ENCODE measurements around the gene BRD4. TPM values are rescaled to one million over a fixed set of nuclear protein-coding genes. Genes with fewer than 3 reads are reported as not detected.
A peak's percentile ranks its signal among the peaks of the same experiment; 100 is the strongest.

Gene BRD4
- total RNA-seq, 1 donor from 2014 or later, result 153 TPM

GRCh38 chr19:15290166-15290565 lies 42.2 kb downstream of the BRD4 start:
- Mint-ChIP-seq H3K4me1 (peaks cover 71% of the 10 kb centered on the region), H3K27ac (no peak overlapping the region)

GRCh38 chr19:15289673-15290072 lies 42.7 kb downstream of the BRD4 start:
- no peak for DNase-seq (ENCODE audit: low spot score in 2 of 2, unreplicated experiment in 2 of 2)
- H3K9me3 Mint-ChIP-seq, result no peaks in the 10 kb centered on the region
- no peak for TF ChIP-seq CTCF (IDR thresholded peaks at IDR 0.05; ENCODE audit: unreplicated experiment)
- peak overlapping the region; percentile 47 for H3K27ac Mint-ChIP-seq
- no peaks in the 10 kb centered on the region for H3K27me3 Mint-ChIP-seq (ENCODE audit: low read depth)
- H3K36me3 Mint-ChIP-seq, result no peaks in the 10 kb centered on the region
- no peak overlapping the region for H3K4me3 Mint-ChIP-seq
- peaks cover 71% of the 10 kb centered on the region for H3K4me1 Mint-ChIP-seq

More at GRCh38 chr19:15290166-15290565, 42.2 kb downstream of the BRD4 start:
- no peaks in the 10 kb centered on the region for H3K27me3 Mint-ChIP-seq (ENCODE audit: low read depth)
- DNase-seq (ENCODE audit: low spot score in 2 of 2, unreplicated experiment in 2 of 2), result no peak
- H3K9me3 Mint-ChIP-seq, result no peaks in the 10 kb centered on the region
- H3K36me3 Mint-ChIP-seq, result no peaks in the 10 kb centered on the region
- no peak for TF ChIP-seq CTCF (IDR thresholded peaks at IDR 0.05; ENCODE audit: unreplicated experiment)
- no peak overlapping the region for H3K4me3 Mint-ChIP-seq

GRCh38 chr19:15288146-15288963 lies 44.0 kb downstream of the BRD4 start:
- no peaks in the 10 kb centered on the region for H3K36me3 Mint-ChIP-seq
- H3K27me3 Mint-ChIP-seq (ENCODE audit: low read depth), result no peaks in the 10 kb centered on the region
- DNase-seq (ENCODE audit: low spot score in 2 of 2, unreplicated experiment in 2 of 2), result no peak
- peak overlapping the region; percentile 82 for H3K27ac Mint-ChIP-seq
- H3K4me1 Mint-ChIP-seq, result peaks cover 71% of the 10 kb centered on the region
- TF ChIP-seq CTCF (IDR thresholded peaks at IDR 0.05; ENCODE audit: unreplicated experiment), result no peak
- no peak overlapping the region for H3K4me3 Mint-ChIP-seq
- no peaks in the 10 kb centered on the region for H3K9me3 Mint-ChIP-seq

- no peak for DNase-seq (ENCODE audit: low spot score in 2 of 2, unreplicated experiment in 2 of 2)
- Mint-ChIP-seq H3K27me3 (ENCODE audit: low read depth) (no peaks in the 10 kb centered on the region), H3K4me1 (peaks cover 72% of the 10 kb centered on the region), H3K36me3 (no peaks in the 10 kb centered on the region), H3K9me3 (no peaks in the 10 kb centered on the region), H3K27ac (peak overlapping the region; percentile 82), H3K4me3 (no peak overlapping the region)
- no peak for TF ChIP-seq CTCF (IDR thresholded peaks at IDR 0.05; ENCODE audit: unreplicated experiment)
These were observed 44.8 kb downstream of the BRD4 start for GRCh38 chr19:15287496-15287895.

GRCh38 chr19:15286688-15287365 lies 45.5 kb downstream of the BRD4 start:
- H3K27ac Mint-ChIP-seq, result no peak overlapping the region
- H3K4me3 Mint-ChIP-seq, result no peak overlapping the region
- no peaks in the 10 kb centered on the region for H3K27me3 Mint-ChIP-seq (ENCODE audit: low read depth)
- no peaks in the 10 kb centered on the region for H3K36me3 Mint-ChIP-seq
- H3K9me3 Mint-ChIP-seq, result no peaks in the 10 kb centered on the region
- TF ChIP-seq CTCF (IDR thresholded peaks at IDR 0.05; ENCODE audit: unreplicated experiment), result no peak
- DNase-seq (ENCODE audit: low spot score in 2 of 2, unreplicated experiment in 2 of 2), result no peak
- H3K4me1 Mint-ChIP-seq, result peaks cover 75% of the 10 kb centered on the region
